Hepatocyte (in vitro differentiated cells): ENCODE data around the gene VPS29. TPM values are rescaled to one million over a fixed set of nuclear protein-coding genes. Genes with fewer than 3 reads are reported as not detected.
"Not testable (repeated sequence)": the region's sequence is repeated elsewhere in the genome, so short reads cannot be mapped to it uniquely, and the experiment has no call there.

Experiments
- DNase-seq: peaks from one replicate; pipeline ENCODE4 v3.0.0-alpha.2; 2016; ENCODE audit warnings: low spot score
- H2AFZ ChIP-seq: fragments of 200-600 bp; sonication (generic); 2 replicates; pipeline ENCODE4 v1.6.0; 2016; ENCODE audit warnings: antibody characterized with exemption, mild to moderate bottlenecking
- H3K27ac ChIP-seq: fragments of 200-600 bp; sonication (generic); 2 replicates; pipeline ENCODE4 v1.5.1; 2016; ENCODE audit warnings: mild to moderate bottlenecking
- H3K27me3 ChIP-seq: fragments of 200-600 bp; sonication (generic); 2 replicates; pipeline ENCODE4 v1.6.1; 2016
- H3K36me3 ChIP-seq: fragments of 200-600 bp; sonication (generic); replicated peaks from 2 replicates; pipeline ENCODE4 v1.5.1; 2016; ENCODE audit warnings: low read depth; ENCODE audit not compliant: insufficient read depth
- H3K4me1 ChIP-seq: fragments of 200-600 bp; sonication (generic); 2 replicates; pipeline ENCODE4 v1.5.1; 2016; ENCODE audit warnings: mild to moderate bottlenecking, moderate library complexity; ENCODE audit not compliant: insufficient read depth
- H3K4me2 ChIP-seq: fragments of 200-600 bp; sonication (generic); 2 replicates; pipeline ENCODE4 v1.6.0; 2016
- H3K4me3 ChIP-seq: fragments of 200-600 bp; sonication (generic); 2 replicates; pipeline ENCODE4 v1.5.1; 2016; ENCODE audit warnings: mild to moderate bottlenecking
- H3K79me2 ChIP-seq: fragments of 200-600 bp; sonication (generic); 2 replicates; pipeline ENCODE4 v1.6.0; 2017; ENCODE audit warnings: mild to moderate bottlenecking
- H3K9me2 ChIP-seq: fragments of 200-600 bp; sonication (generic); replicated peaks from 2 replicates; pipeline ENCODE4 v1.6.0; 2017; ENCODE audit warnings: mild to moderate bottlenecking; ENCODE audit not compliant: insufficient read depth
- H3K9me3 ChIP-seq: fragments of 200-600 bp; sonication (generic); 2 replicates; pipeline ENCODE4 v1.5.1; 2016; ENCODE audit warnings: low read depth, mild to moderate bottlenecking
- H4K20me1 ChIP-seq: fragments of 200-600 bp; sonication (generic); 2 replicates; pipeline ENCODE4 v1.6.0; 2016; ENCODE audit warnings: mild to moderate bottlenecking; ENCODE audit not compliant: insufficient read depth, poor library complexity, severe bottlenecking
- CTCF ChIP-seq: fragments of 200-600 bp; sonication (generic); IDR thresholded peaks from 2 replicates; pipeline ENCODE4 v1.5.1; 2016; ENCODE audit warnings: antibody characterized with exemption, mild to moderate bottlenecking; ENCODE audit not compliant: poor library complexity
- EZH2 ChIP-seq: fragments of 200-600 bp; sonication (generic); IDR thresholded peaks from 2 replicates; pipeline ENCODE4 v1.6.1; 2016; ENCODE audit warnings: antibody characterized with exemption, mild to moderate bottlenecking, borderline replicate concordance
- EZH2phosphoT487 ChIP-seq: fragments of 200-600 bp; sonication (generic); IDR thresholded peaks from one replicate; pipeline ENCODE4 v1.6.1; 2018; ENCODE audit warnings: antibody characterized with exemption, mild to moderate bottlenecking, low read depth, moderate library complexity; ENCODE audit not compliant: unreplicated experiment, severe bottlenecking
- WGBS: methylation state at CpG from one replicate; pipeline ENCODE4 v1.1.6; 2016; ENCODE audit warnings: low lambda C conversion rate; ENCODE audit errors: missing lambda C conversion rate; 5-methylcytosine and 5-hydroxymethylcytosine counted together
- polyA plus RNA-seq: library from polyadenylated mRNA; unstranded; fragments of >200 nt; fragmentation: Nextera tagmentation; extraction: Ambion mirVana; gene quantifications from 2 replicates; pipeline ENCODE4 v1.2.1, GENCODE V29; 2016
- total RNA-seq: library from RNA; depleted of rRNA; stranded (reverse); fragments of >200 nt; gene quantifications from 2 replicates; pipeline ENCODE4 v1.2.3, GENCODE V29; 2014

The VPS29 gene
- total and polyA plus RNA-seq, 2 experiments from 2014 or later, result 102 to 176 TPM

- TF ChIP-seq CTCF, result no peak
- no peak for TF ChIP-seq EZH2phosphoT487
- TF ChIP-seq EZH2, result no peak
- DNase-seq, result no peak
- Histone ChIP-seq H3K79me2 (peaks cover 64% of the 10 kb centered on the region), H4K20me1 (peaks cover 5% of the 10 kb centered on the region), H3K4me1 (no peaks in the 10 kb centered on the region), H3K4me2 (no peak overlapping the region), H3K27ac (no peak overlapping the region), H3K4me3 (no peak overlapping the region), H3K9me3 (no peaks in the 10 kb centered on the region), H3K27me3 (no peaks in the 10 kb centered on the region), H2AFZ (no peak overlapping the region), H3K9me2 (no peaks in the 10 kb centered on the region), H3K36me3 (no peaks in the 10 kb centered on the region)
- WGBS, result 85% methylated on average over 7 of the region's 7 CpGs
Measured at GRCh38 chr12:110548678-110549077, 46.8 kb upstream of the VPS29 start.

- H2AFZ ChIP-seq, result no peak overlapping the region
- H3K4me2 ChIP-seq, result no peak overlapping the region
- 97% methylated on average over 2 of the region's 2 CpGs for WGBS
- H3K4me3 ChIP-seq, result no peak overlapping the region
- no peaks in the 10 kb centered on the region for H3K9me3 ChIP-seq
- no peak for TF ChIP-seq EZH2phosphoT487
- TF ChIP-seq CTCF, result no peak
- no peak for TF ChIP-seq EZH2
- H3K27ac ChIP-seq, result no peak overlapping the region
- H3K36me3 ChIP-seq, result no peaks in the 10 kb centered on the region
- no peaks in the 10 kb centered on the region for H3K27me3 ChIP-seq
- no peak for DNase-seq
- H3K4me1 ChIP-seq, result no peaks in the 10 kb centered on the region
- H3K79me2 ChIP-seq, result peaks cover 52% of the 10 kb centered on the region
- peaks cover 5% of the 10 kb centered on the region for H4K20me1 ChIP-seq
- no peaks in the 10 kb centered on the region for H3K9me2 ChIP-seq
Measured at GRCh38 chr12:110547090-110547489, 45.2 kb upstream of the VPS29 start.

- H2AFZ ChIP-seq, result no peak overlapping the region
- H3K4me3 ChIP-seq, result no peak overlapping the region
- H3K27me3 ChIP-seq, result no peaks in the 10 kb centered on the region
- DNase-seq, result peak; percentile 8
- peaks cover 5% of the 10 kb centered on the region for H4K20me1 ChIP-seq
- no peaks in the 10 kb centered on the region for H3K9me2 ChIP-seq
- H3K36me3 ChIP-seq, result no peaks in the 10 kb centered on the region
- H3K4me2 ChIP-seq, result no peak overlapping the region
- no peaks in the 10 kb centered on the region for H3K4me1 ChIP-seq
- H3K27ac ChIP-seq, result no peak overlapping the region
- TF ChIP-seq EZH2, result no peak
- WGBS, result 81% methylated on average over 3 of the region's 3 CpGs
- no peaks in the 10 kb centered on the region for H3K9me3 ChIP-seq
- H3K79me2 ChIP-seq, result peaks cover 47% of the 10 kb centered on the region
Measured at GRCh38 chr12:110546339-110546738, 44.4 kb upstream of the VPS29 start.

GRCh38 chr12:110545812-110546211 lies 43.9 kb upstream of the VPS29 start:
- TF ChIP-seq EZH2phosphoT487 (no peak), CTCF (no peak), EZH2 (no peak)
- no peak overlapping the region for H2AFZ ChIP-seq
- no peak overlapping the region for H3K27ac ChIP-seq
- H3K27me3 ChIP-seq, result no peaks in the 10 kb centered on the region
- DNase-seq, result no peak
- no peak overlapping the region for H3K4me3 ChIP-seq
- no peaks in the 10 kb centered on the region for H3K4me1 ChIP-seq
- peaks cover 5% of the 10 kb centered on the region for H4K20me1 ChIP-seq
- no peaks in the 10 kb centered on the region for H3K9me3 ChIP-seq
- H3K9me2 ChIP-seq, result no peaks in the 10 kb centered on the region
- no peaks in the 10 kb centered on the region for H3K36me3 ChIP-seq
- WGBS, result 93% methylated on average over 10 of the region's 10 CpGs
- H3K4me2 ChIP-seq, result no peak overlapping the region
- peaks cover 41% of the 10 kb centered on the region for H3K79me2 ChIP-seq

GRCh38 chr12:110545259-110545658 lies 43.3 kb upstream of the VPS29 start:
- not testable (repeated sequence) for DNase-seq, H3K27ac ChIP-seq, H3K4me3 ChIP-seq, H3K9me3 ChIP-seq, H2AFZ ChIP-seq, H3K9me2 ChIP-seq, H3K4me2 ChIP-seq, H3K36me3 ChIP-seq, H3K27me3 ChIP-seq, H3K4me1 ChIP-seq, H4K20me1 ChIP-seq
- peaks cover 41% of the 10 kb centered on the region for H3K79me2 ChIP-seq
- WGBS, result 98% methylated on average over 4 of the region's 4 CpGs
